ENCODE results near the gene ASB1. TPM values are rescaled to one million over a fixed set of nuclear protein-coding genes. Genes with fewer than 3 reads are reported as not detected.

The ASB1 gene
- total RNA-seq, 1 experiment from 2014 or later = 28.9 TPM

GRCh38 chr2:238431456-238431855, 4.7 kb downstream of the ASB1 start:
- H3K9me2 ChIP-seq (replicated peaks; ENCODE audit: low read length) = no peaks in the 10 kb centered on the region
- H3F3A ChIP-seq (ENCODE audit: low read length, unreplicated experiment) = peaks cover 11% of the 10 kb centered on the region
- H3K4me1 ChIP-seq (ENCODE audit: insufficient read depth, low read length) = peaks cover 55% of the 10 kb centered on the region
- H3K4me3 ChIP-seq (ENCODE audit: low read length) = no peak overlapping the region
- peaks cover 84% of the 10 kb centered on the region for H3K79me2 ChIP-seq (ENCODE audit: low read length)
- no peak overlapping the region for H2AFZ ChIP-seq (ENCODE audit: low read length)
- POLR2A ChIA-PET (ENCODE audit: unreplicated experiment) = no interaction called here
- no peak overlapping the region for H3K4me2 ChIP-seq (ENCODE audit: low read length)
- ATAC-seq (no peak), DNase-seq (no peak)
- H3K9me3 ChIP-seq (ENCODE audit: low read length) = no peaks in the 10 kb centered on the region
- peaks cover 24% of the 10 kb centered on the region for H3K36me3 ChIP-seq (ENCODE audit: low read depth, low read length)
- intact Hi-C loops (cut with micrococcal nuclease) = loop anchor here (10.0 kb wide), 1 partner anchor 513 kb away; no protein-coding TSS in a partner anchor
- no peaks in the 10 kb centered on the region for H3K27me3 ChIP-seq (ENCODE audit: low read length)
- no TSS peak for BruUV-seq (replicated peaks)
- H4K20me1 ChIP-seq (ENCODE audit: low read length) = no peaks in the 10 kb centered on the region
- CTCF ChIA-PET = no interaction called here
- TF ChIP-seq CTCF (conservative IDR thresholded peaks at IDR 0.05; ENCODE audit: low read depth, low read length) (no peak), EZH2 (IDR thresholded peaks at IDR 0.05; ENCODE audit: low read length, unreplicated experiment) (no peak), EZH2phosphoT487 (IDR thresholded peaks at IDR 0.05; ENCODE audit: borderline replicate concordance, low read length) (no peak)
- H3K9ac ChIP-seq (ENCODE audit: low read length) = no peak overlapping the region
- no peak overlapping the region; the same call in 1 of the 2 replicates for H3K27ac ChIP-seq (ENCODE audit: low read length)

GRCh38 chr2:238433300-238433915, 6.7 kb downstream of the ASB1 start:
- H3K27ac ChIP-seq (ENCODE audit: low read length) = peak overlapping the region; percentile 98
- POLR2A ChIA-PET (ENCODE audit: unreplicated experiment) = no interaction called here
- intact Hi-C loops (cut with micrococcal nuclease) = loop anchor here (10.0 kb wide), 1 partner anchor 511 kb away; no protein-coding TSS in a partner anchor

More at GRCh38 chr2:238433300-238433915, 6.7 kb downstream of the ASB1 start:
- BruUV-seq (replicated peaks) = no TSS peak
- TF ChIP-seq EZH2 (IDR thresholded peaks at IDR 0.05; ENCODE audit: low read length, unreplicated experiment) (no peak), EZH2phosphoT487 (IDR thresholded peaks at IDR 0.05; ENCODE audit: borderline replicate concordance, low read length) (no peak), CTCF (conservative IDR thresholded peaks at IDR 0.05; ENCODE audit: low read depth, low read length) (no peak)
- Histone ChIP-seq H3K4me2 (ENCODE audit: low read length) (peak overlapping the region; percentile 58), H3F3A (ENCODE audit: low read length, unreplicated experiment) (peaks cover 11% of the 10 kb centered on the region), H3K4me1 (ENCODE audit: insufficient read depth, low read length) (peaks cover 63% of the 10 kb centered on the region), H3K9me2 (replicated peaks; ENCODE audit: low read length) (no peaks in the 10 kb centered on the region), H3K9me3 (ENCODE audit: low read length) (no peaks in the 10 kb centered on the region), H3K9ac (ENCODE audit: low read length) (peak overlapping the region; percentile 75), H2AFZ (ENCODE audit: low read length) (no peak overlapping the region), H3K36me3 (ENCODE audit: low read depth, low read length) (peaks cover 29% of the 10 kb centered on the region), H3K79me2 (ENCODE audit: low read length) (peaks cover 90% of the 10 kb centered on the region), H4K20me1 (ENCODE audit: low read length) (no peaks in the 10 kb centered on the region), H3K4me3 (ENCODE audit: low read length) (no peak overlapping the region), H3K27me3 (ENCODE audit: low read length) (no peaks in the 10 kb centered on the region)
- ATAC-seq (no peak), DNase-seq (no peak)
- CTCF ChIA-PET = no interaction called here
